ENCODE data around the gene EED.

DNA sequence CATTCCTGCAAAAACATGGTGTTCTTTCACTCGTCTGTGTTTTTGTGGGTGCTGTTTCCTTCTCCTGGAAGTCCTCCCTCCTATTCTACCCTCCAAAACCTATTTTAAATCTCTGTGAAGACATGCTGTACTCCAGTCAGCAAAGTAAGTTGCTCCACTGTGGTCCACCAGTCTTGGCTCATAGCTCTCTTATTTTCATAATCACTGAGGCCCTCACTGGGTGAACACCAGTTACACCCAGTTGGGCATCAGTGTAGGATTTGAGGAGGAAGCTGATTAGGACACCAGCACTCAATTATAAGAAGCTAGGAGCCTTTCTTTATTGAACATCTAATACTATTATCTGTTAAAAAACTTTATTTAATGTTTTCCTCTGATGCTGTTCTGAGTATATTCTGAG lies 23.9 kb upstream of the EED start:
- TF ChIP-seq, protein P1, sequence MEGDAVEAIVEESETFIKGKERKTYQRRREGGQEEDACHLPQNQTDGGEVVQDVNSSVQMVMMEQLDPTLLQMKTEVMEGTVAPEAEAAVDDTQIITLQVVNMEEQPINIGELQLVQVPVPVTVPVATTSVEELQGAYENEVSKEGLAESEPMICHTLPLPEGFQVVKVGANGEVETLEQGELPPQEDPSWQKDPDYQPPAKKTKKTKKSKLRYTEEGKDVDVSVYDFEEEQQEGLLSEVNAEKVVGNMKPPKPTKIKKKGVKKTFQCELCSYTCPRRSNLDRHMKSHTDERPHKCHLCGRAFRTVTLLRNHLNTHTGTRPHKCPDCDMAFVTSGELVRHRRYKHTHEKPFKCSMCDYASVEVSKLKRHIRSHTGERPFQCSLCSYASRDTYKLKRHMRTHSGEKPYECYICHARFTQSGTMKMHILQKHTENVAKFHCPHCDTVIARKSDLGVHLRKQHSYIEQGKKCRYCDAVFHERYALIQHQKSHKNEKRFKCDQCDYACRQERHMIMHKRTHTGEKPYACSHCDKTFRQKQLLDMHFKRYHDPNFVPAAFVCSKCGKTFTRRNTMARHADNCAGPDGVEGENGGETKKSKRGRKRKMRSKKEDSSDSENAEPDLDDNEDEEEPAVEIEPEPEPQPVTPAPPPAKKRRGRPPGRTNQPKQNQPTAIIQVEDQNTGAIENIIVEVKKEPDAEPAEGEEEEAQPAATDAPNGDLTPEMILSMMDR (conservative IDR thresholded peaks at IDR 0.05), result no peak
- no peak for TF ChIP-seq ZFX (IDR thresholded peaks at IDR 0.05)

All from C4-2B (cell line).